Transverse colon (tissue), 4 donors: Measurements from ENCODE around the gene ASCC2.

Experiments used
- EP300 ChIP-seq: sonication (generic); formaldehyde crosslinking; IDR thresholded peaks from one replicate; pipeline ENCODE4 v1.6.1; 2017; ENCODE audit warnings: antibody characterized with exemption, low read depth
- POLR2A ChIP-seq: fragments of 450-650 bp; IDR thresholded peaks from one replicate; pipeline ENCODE4 v1.6.1; 2016; ENCODE audit warnings: antibody characterized with exemption, mild to moderate bottlenecking, moderate library complexity
- POLR2AphosphoS5 ChIP-seq, 3 donors: sonication (generic); formaldehyde crosslinking; IDR thresholded peaks; one replicate each; pipeline ENCODE4 v1.6.1; 2016; ENCODE audit warnings: antibody characterized with exemption in 3 of 3
- TF ChIP-seq, protein P1 (sequence below), 5 experiments: fragments of 200-600 bp in 3 of 5; fragments of 450-650 bp in 2 of 5; sonication (generic) in 3 of 5; IDR thresholded peaks; 1 replicate in 2 of 5; 2 replicates in 3 of 5; pipeline ENCODE4 v1.5.1; 2016 to 2017; ENCODE audit warnings: antibody characterized with exemption in 5 of 5, inconsistent platforms in 3 of 5, mild to moderate bottlenecking in 2 of 5, moderate library complexity in 1 of 5

DNA sequence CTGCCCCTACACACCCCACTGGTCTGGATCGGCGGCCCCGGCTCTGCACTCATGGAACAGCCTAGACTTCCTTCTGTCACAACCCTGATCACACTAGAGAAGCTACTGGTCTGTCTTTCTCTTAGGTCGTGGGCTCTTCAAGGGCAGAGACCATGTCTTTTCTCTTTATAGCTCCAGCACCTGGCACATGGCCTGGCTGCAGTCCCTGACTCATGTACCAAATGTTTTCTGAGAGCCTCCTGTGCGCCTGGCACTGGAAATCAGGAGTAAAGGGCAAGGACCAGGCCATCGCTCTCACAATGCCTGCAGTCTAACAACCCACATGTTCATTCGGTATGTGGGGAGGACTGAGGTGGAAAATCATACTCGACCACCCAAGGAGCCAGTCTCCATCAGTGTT is 7.5 kb downstream of the ASCC2 start:
- TF ChIP-seq, protein P1, sequence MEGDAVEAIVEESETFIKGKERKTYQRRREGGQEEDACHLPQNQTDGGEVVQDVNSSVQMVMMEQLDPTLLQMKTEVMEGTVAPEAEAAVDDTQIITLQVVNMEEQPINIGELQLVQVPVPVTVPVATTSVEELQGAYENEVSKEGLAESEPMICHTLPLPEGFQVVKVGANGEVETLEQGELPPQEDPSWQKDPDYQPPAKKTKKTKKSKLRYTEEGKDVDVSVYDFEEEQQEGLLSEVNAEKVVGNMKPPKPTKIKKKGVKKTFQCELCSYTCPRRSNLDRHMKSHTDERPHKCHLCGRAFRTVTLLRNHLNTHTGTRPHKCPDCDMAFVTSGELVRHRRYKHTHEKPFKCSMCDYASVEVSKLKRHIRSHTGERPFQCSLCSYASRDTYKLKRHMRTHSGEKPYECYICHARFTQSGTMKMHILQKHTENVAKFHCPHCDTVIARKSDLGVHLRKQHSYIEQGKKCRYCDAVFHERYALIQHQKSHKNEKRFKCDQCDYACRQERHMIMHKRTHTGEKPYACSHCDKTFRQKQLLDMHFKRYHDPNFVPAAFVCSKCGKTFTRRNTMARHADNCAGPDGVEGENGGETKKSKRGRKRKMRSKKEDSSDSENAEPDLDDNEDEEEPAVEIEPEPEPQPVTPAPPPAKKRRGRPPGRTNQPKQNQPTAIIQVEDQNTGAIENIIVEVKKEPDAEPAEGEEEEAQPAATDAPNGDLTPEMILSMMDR (IDR thresholded peaks at IDR 0.05): no peak
- TF ChIP-seq POLR2A: no peak
- no peak for TF ChIP-seq POLR2AphosphoS5 (IDR thresholded peaks at IDR 0.05)
- no peak for TF ChIP-seq EP300
